AG09319 (cell line): ENCODE results near the gene IGIP.

ENCODE experiments used
- DNase-seq: peaks from one replicate; pipeline ENCODE4 v3.0.0-alpha.2; 2010; ENCODE audit warnings: low read depth; ENCODE audit errors: extremely low read depth
- TF ChIP-seq, protein P1 (sequence below): IDR thresholded peaks from 2 replicates; pipeline ENCODE4 v1.5.1; 2011; ENCODE audit warnings: low read depth, mild to moderate bottlenecking, inconsistent platforms, low read length, moderate library complexity

IGIP gene

DNA sequence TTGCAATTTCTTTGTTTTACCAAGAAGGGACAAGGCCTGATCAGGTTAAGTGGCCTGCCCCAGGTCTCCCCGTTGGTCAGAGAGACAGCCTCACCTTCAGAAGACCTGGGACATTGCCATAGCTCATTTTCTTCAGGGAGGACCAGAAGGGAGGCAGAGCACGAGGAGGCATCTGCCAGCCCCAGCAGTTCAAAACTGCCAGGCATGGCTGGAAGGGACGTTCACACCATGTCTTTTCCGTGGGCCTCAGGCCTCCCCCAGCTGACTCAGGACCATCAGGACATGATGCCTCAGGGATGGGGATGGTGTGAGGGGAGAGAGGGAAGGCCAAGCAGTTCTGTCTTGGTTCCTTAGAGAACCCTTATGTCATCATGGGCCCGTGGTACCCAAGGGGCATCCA, 16.5 kb downstream of the IGIP start:
- TF ChIP-seq, protein P1, sequence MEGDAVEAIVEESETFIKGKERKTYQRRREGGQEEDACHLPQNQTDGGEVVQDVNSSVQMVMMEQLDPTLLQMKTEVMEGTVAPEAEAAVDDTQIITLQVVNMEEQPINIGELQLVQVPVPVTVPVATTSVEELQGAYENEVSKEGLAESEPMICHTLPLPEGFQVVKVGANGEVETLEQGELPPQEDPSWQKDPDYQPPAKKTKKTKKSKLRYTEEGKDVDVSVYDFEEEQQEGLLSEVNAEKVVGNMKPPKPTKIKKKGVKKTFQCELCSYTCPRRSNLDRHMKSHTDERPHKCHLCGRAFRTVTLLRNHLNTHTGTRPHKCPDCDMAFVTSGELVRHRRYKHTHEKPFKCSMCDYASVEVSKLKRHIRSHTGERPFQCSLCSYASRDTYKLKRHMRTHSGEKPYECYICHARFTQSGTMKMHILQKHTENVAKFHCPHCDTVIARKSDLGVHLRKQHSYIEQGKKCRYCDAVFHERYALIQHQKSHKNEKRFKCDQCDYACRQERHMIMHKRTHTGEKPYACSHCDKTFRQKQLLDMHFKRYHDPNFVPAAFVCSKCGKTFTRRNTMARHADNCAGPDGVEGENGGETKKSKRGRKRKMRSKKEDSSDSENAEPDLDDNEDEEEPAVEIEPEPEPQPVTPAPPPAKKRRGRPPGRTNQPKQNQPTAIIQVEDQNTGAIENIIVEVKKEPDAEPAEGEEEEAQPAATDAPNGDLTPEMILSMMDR: no peak
- DNase-seq: no peak

DNA sequence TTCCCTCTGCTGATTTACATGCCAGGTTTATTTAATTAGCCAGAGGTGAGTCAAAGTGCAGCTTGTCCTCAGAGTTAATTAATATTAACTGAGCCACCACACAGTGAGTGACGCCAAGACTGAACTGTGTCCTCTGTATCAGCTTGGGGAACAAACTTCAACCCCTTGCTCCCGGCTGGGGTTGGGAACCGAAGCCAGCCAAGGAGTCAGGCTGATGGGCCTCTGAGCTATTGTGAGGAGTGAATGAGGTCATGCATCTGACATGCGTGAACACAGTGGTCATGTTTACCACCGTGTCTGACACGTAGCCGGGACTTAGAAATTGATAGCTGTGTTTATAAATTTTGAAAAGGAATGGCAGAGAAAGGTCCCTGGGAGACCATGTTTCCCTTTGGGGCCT, 17.1 kb downstream of the IGIP start:
- TF ChIP-seq, protein P1: no peak
- no peak for DNase-seq

DNA sequence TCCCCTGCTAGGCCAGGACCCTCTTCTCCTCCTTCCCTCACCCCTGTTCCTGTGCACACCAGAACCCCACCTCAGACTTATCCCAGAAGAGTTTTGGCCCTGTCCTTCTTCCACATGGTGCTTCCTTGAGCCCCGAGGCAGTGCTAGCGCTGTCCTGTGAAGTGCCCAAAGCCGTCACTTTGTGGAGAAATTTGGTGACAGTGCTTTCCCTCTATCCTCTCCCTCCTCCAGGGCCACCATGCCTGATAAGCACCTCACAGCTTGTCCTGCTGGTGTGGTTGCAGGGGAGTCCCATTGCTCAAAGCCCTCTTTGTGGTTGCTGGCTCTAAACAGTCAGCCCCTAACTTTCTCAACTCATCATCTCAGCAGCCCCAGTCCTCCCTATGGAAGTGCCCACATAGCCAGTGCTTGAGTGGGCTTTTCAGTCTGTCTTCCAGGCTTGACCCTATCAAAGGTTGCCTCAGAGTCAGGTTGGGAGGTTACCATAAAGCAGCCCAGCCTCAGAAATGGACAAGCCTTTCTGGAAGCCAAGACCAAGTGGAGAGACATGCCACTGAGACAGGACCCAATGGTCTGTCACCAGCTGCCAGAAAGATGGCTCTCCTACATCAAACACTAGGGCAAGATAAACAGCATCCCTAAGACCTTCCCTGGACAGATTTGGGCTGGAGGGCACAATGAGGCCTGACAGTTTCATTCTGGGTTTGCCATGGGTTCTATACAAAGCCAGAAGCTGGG, 18.0 kb downstream of the IGIP start:
- no peak for DNase-seq
- TF ChIP-seq, protein P1: no peak

DNA sequence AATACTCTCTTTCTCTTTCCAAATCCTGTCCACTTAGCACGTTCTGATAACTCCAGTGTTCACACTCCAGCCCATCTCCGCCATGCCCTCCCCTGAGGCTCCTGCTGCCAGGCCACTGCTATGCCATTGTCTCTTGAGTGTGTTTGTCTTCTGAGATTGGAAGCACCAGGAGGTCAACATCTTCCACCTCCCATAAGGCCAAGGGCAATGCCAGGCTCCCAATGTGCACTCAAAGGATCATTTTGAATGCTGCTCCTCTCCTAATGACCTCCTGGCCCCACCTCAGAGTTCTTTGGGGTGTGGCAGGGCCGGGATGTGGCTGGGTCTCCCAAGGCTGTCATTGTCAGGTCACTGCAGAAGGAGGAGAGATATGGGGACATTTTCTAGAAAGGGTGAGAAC, 19.5 kb downstream of the IGIP start:
- DNase-seq: no peak
- TF ChIP-seq, protein P1: no peak

DNA sequence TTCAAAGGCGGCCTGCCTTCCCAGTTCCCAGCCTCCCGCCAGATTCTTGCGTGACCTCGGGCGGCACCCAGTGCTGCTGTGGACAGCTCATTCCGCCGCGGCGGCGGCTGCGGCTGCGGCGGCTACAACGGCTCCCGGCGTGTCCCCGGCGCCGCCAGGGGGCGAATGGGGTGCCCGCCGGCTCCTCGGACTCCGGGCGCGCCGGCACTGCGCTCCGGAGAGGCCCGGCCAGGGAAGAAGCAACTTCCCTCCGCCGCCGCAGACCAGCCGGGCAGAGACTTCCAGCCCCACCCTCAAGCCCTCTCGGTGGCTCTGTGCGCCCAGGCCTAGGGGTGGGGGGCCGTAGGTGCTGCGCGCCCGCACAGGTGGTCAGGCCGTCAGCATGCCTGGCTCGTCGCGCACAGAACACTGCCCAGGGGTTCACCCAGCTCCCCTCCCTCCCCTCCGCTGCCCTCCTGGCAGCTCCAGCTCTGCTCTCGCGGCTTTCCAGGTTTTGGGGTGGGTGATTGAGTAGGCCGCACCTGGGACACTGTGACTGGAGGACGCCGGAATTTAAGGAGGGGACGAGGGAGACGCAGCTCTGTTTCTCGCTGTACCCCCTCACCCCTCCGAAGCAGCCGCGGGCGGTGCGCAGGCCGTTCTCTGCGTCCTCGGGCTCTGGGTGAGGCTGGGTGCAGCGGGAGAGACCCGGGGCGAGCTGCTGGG, 20.2 kb downstream of the IGIP start:
- peak; percentile 37 for DNase-seq
- TF ChIP-seq, protein P1: peak; percentile 38

DNA sequence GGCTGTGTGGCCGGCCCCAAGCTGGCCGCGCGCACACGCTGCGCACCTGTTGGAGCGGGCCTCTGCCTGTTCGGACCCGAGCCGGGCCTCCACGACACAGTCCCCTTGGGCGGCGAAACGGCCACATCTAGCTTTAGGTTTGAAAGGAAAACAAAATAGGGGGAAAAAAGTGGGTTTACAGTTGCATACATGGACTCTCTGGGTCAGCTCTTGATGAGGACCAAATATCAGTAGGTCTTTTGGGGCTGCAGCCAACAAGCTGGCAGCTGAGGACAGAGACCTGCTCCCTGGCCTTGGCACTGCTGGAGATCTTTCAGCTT, 20.7 kb downstream of the IGIP start:
- DNase-seq: no peak
- TF ChIP-seq, protein P1: no peak

DNA sequence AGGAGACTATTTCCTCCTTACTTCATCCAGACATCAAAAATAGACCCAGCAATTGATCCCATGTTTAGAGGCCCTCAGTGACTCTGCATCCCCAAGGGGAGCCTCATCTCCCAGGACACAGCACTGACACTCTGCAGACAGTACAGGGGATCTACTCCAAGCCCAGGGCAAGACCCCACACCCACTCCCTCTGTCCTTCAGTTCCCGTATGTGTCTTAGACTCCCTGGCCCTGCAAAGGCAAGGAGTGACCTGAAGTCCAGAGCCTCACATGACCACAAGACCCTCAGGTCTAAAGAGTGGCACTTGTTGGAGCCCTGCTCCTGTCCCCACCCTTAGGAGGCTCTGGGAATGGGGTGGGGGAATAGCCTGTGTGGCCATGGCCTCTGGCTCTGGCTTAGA, 21.7 kb downstream of the IGIP start:
- TF ChIP-seq, protein P1: no peak
- no peak for DNase-seq
